HCT116 (cell line): Measurements from ENCODE around the gene CCDC57. TPM values are rescaled to one million over a fixed set of nuclear protein-coding genes. Genes with fewer than 3 reads are reported as not detected.

ENCODE experiments used
- ATAC-seq: fragments of 200-7000 bp; cut with Tn5 transposase; 2 replicates; pipeline ENCODE4 v1.9.1; 2020; ENCODE audit warnings: mild to moderate bottlenecking, moderate library complexity
- BruUV-seq: library from RNA; stranded (reverse); fragments of 400-500 nt; replicated peaks from 2 replicates; lab custom pipeline; 2021; lab: Mats Ljungman, UMichigan
- CTCF ChIA-PET: fragments of 300-600 bp; sonication (Branson Sonifier 250); formaldehyde crosslinking; loops from one replicate; lab custom pipeline; 2021; ENCODE audit warnings: antibody characterized with exemption; lab: Charles Lee
- POLR2A ChIA-PET: fragments of 300-600, 350-600 bp; sonication (Branson Sonifier 250); formaldehyde crosslinking; loops from one replicate; lab custom pipeline; 2021; ENCODE audit warnings: antibody characterized with exemption; lab: Charles Lee
- RAD21 ChIA-PET, 2 experiments: fragments of 300-600 bp; sonication (Branson Sonifier 250); formaldehyde crosslinking; loops; one replicate each; lab custom pipeline; 2023; ENCODE audit warnings: low total read pairs in 2 of 2; ENCODE audit not compliant: uncharacterized antibody in 2 of 2, unreplicated experiment in 2 of 2, low non-redundant PET in 1 of 2; lab: Charles Lee
- DNase-seq: peaks from one replicate; pipeline ENCODE4 v3.0.0-alpha.2; 2010; ENCODE audit warnings: low read depth, low spot score
- H2AFZ ChIP-seq: fragments of 200-600 bp; shearing (Covaris generic), sonication (generic); 2 replicates; pipeline ENCODE4 v1.6.1; 2017; ENCODE audit warnings: low read depth, mixed run types, mixed read lengths, antibody characterized with exemption, low read length; ENCODE audit not compliant: poor library complexity, severe bottlenecking
- H3K27ac ChIP-seq: 2 replicates; pipeline ENCODE4 v1.5.1; 2012; ENCODE audit warnings: low read depth, low read length
- H3K27me3 ChIP-seq: fragments of 200-600 bp; sonication (generic); 2 replicates; pipeline ENCODE4 v1.6.1; 2016; ENCODE audit warnings: mixed run types, low read length, mixed read lengths; ENCODE audit not compliant: insufficient read depth
- H3K36me3 ChIP-seq, 2 experiments: fragments of 200-500 bp in 1 of 2; fragments of 200-600 bp in 1 of 2; sonication (Bioruptor generic) in 1 of 2; sonication (generic) in 1 of 2; 2 replicates each; pipeline versions ENCODE4 v1.5.1 to v1.6.1; 2014 to 2016; ENCODE audit warnings: low read length in 2 of 2, inconsistent platforms in 1 of 2, mixed read lengths in 1 of 2, mixed run types in 1 of 2; ENCODE audit not compliant: insufficient read depth in 2 of 2, control insufficient read depth in 1 of 2
- H3K4me1 ChIP-seq, 2 experiments: fragments of 200-600 bp in 1 of 2; sonication (generic) in 1 of 2; 2 replicates each; pipeline versions ENCODE4 v1.5.1 to v1.6.1; 2012 to 2017; ENCODE audit warnings: low read length in 2 of 2, inconsistent platforms in 1 of 2, mild to moderate bottlenecking in 1 of 2, mixed read lengths in 1 of 2, mixed run types in 1 of 2, moderate library complexity in 1 of 2; ENCODE audit not compliant: insufficient read depth in 2 of 2, control insufficient read depth in 1 of 2
- H3K4me2 ChIP-seq: fragments of 200-600 bp; sonication (generic); 2 replicates; pipeline ENCODE4 v1.6.1; 2017; ENCODE audit warnings: mixed run types, low read length, mixed read lengths
- H3K4me3 ChIP-seq, 2 experiments: fragments of 200-600 bp in 1 of 2; sonication (generic) in 1 of 2; replicated peaks in 1 of 2; 2 replicates each; pipeline ENCODE4 v1.5.1; 2011 to 2016; ENCODE audit warnings: low read length in 2 of 2, control low read depth in 1 of 2, low read depth in 1 of 2, mild to moderate bottlenecking in 1 of 2, mixed read lengths in 1 of 2, mixed run types in 1 of 2
- H3K79me2 ChIP-seq: fragments of 200-600 bp; sonication (generic); 2 replicates; pipeline ENCODE4 v1.6.1; 2017; ENCODE audit warnings: mild to moderate bottlenecking, mixed run types, low read length, moderate library complexity, mixed read lengths; ENCODE audit not compliant: insufficient read depth
- H3K9ac ChIP-seq: fragments of 200-600 bp; sonication (generic); 2 replicates; pipeline ENCODE4 v1.6.1; 2016; ENCODE audit warnings: low read length, mixed read lengths
- H3K9me2 ChIP-seq: fragments of 200-600 bp; sonication (generic), shearing (Covaris generic); 2 replicates; pipeline ENCODE4 v1.6.1; 2017; ENCODE audit warnings: mixed run types, mild to moderate bottlenecking, moderate library complexity; ENCODE audit not compliant: insufficient read depth
- H3K9me3 ChIP-seq, 2 experiments: fragments of 200-500 bp in 1 of 2; fragments of 200-600 bp in 1 of 2; sonication (Bioruptor generic) in 1 of 2; sonication (generic) in 1 of 2; 2 replicates each; pipeline ENCODE4 v1.6.1; 2014 to 2017; ENCODE audit warnings: low read length in 2 of 2, mixed read lengths in 2 of 2, inconsistent platforms in 1 of 2, low read depth in 1 of 2, mild to moderate bottlenecking in 1 of 2, mixed run types in 1 of 2, moderate library complexity in 1 of 2; ENCODE audit not compliant: control insufficient read depth in 1 of 2, insufficient read depth in 1 of 2
- H4K20me1 ChIP-seq: fragments of 200-600 bp; sonication (generic), shearing (Covaris generic); 2 replicates; pipeline ENCODE4 v1.6.1; 2017; ENCODE audit warnings: mixed run types, mild to moderate bottlenecking, moderate library complexity; ENCODE audit not compliant: insufficient read depth
- CBX3 ChIP-seq: IDR thresholded peaks from 2 replicates; pipeline ENCODE4 v1.6.1; 2012; ENCODE audit warnings: low read depth
- CEBPB ChIP-seq: IDR thresholded peaks from 2 replicates; pipeline ENCODE4 v1.6.1; 2012; ENCODE audit warnings: low read depth
- EGR1 ChIP-seq: IDR thresholded peaks from 2 replicates; pipeline ENCODE4 v1.6.1; 2012; ENCODE audit warnings: low read depth
- ELF1 ChIP-seq: IDR thresholded peaks from 2 replicates; pipeline ENCODE4 v1.6.1; 2012; ENCODE audit warnings: low read depth, borderline replicate concordance
- EZH2 ChIP-seq: fragments of 200-600 bp; sonication (generic); IDR thresholded peaks from 2 replicates; pipeline ENCODE4 v1.6.1; 2017; ENCODE audit warnings: antibody characterized with exemption, mixed run types
- EZH2phosphoT487 ChIP-seq: fragments of 200-600 bp; IDR thresholded peaks from 2 replicates; pipeline ENCODE4 v1.6.1; 2018; ENCODE audit warnings: antibody characterized with exemption, borderline replicate concordance
- FOSL1 ChIP-seq: IDR thresholded peaks from 2 replicates; pipeline ENCODE4 v1.6.1; 2012; ENCODE audit warnings: low read depth
- MAX ChIP-seq: IDR thresholded peaks from 2 replicates; pipeline ENCODE4 v1.6.1; 2012
- POLR2A ChIP-seq: IDR thresholded peaks from 2 replicates; pipeline ENCODE4 v1.7.0; 2011; ENCODE audit warnings: borderline replicate concordance; ENCODE audit not compliant: insufficient read depth, insufficient read length; ENCODE audit errors: extremely low read depth
- POLR2AphosphoS5 ChIP-seq: IDR thresholded peaks from 2 replicates; pipeline ENCODE4 v1.6.1; 2011; ENCODE audit warnings: mild to moderate bottlenecking, low read depth, low read length, moderate library complexity
- REST ChIP-seq: IDR thresholded peaks from 2 replicates; pipeline ENCODE4 v1.6.1; 2012; ENCODE audit warnings: low read depth
- SIN3A ChIP-seq: IDR thresholded peaks from 2 replicates; pipeline ENCODE4 v1.6.1; 2012; ENCODE audit warnings: low read depth
- TCF7L2 ChIP-seq: IDR thresholded peaks from 2 replicates; pipeline ENCODE4 v1.7.0; 2011; ENCODE audit warnings: borderline replicate concordance, inconsistent platforms; ENCODE audit not compliant: insufficient read depth, insufficient read length; ENCODE audit errors: extremely low read depth
- ZFX ChIP-seq: fragments of 450-650 bp; IDR thresholded peaks from 2 replicates; pipeline ENCODE4 v1.6.1; 2017
- ZNF274 ChIP-seq: fragments of 200-500 bp; sonication (Bioruptor generic); IDR thresholded peaks from 2 replicates; pipeline ENCODE4 v1.6.1; 2014; ENCODE audit warnings: mild to moderate bottlenecking, low read depth, low read length, inconsistent platforms
- intact Hi-C: fragments of 100-400 bp; cut with micrococcal nuclease; formaldehyde crosslinking; loops from 2 replicates; pipeline ENCODE4 v1.10.0; 2022
- total RNA-seq: library from RNA; stranded (reverse); gene quantifications from one replicate; pipeline ENCODE4 v1.2.1, GENCODE V29; 2021; ENCODE audit not compliant: unreplicated experiment
- TF ChIP-seq, protein P1 (sequence below), 3 experiments: fragments of 200-600 bp in 1 of 3; sonication (generic) in 1 of 3; IDR thresholded peaks in 2 of 3; conservative IDR thresholded peaks in 1 of 3; 2 replicates each; pipeline ENCODE4 v1.5.1; 2012 to 2017; ENCODE audit warnings: low read depth in 2 of 3, low read length in 2 of 3, antibody characterized with exemption in 1 of 3, borderline replicate concordance in 1 of 3, control low read depth in 1 of 3, mild to moderate bottlenecking in 1 of 3, mixed read lengths in 1 of 3, mixed run types in 1 of 3, moderate library complexity in 1 of 3; ENCODE audit not compliant: insufficient read depth in 1 of 3
- TF ChIP-seq, protein P2 (sequence below): IDR thresholded peaks from 2 replicates; pipeline ENCODE4 v1.6.1; 2012

CCDC57 gene
- total RNA-seq, 1 experiment from 2014 or later = 143 TPM

GRCh38 chr17:82127704-82128103 lies 84.9 kb downstream of the CCDC57 start:
- Histone ChIP-seq H3K4me1 (no peaks in the 10 kb centered on the region), H3K4me2 (no peak overlapping the region), H3K4me3 (no peak overlapping the region), H2AFZ (no peak overlapping the region), H3K27me3 (no peaks in the 10 kb centered on the region)
- intact Hi-C loops = no loop called here
- DNase-seq (no peak), ATAC-seq (no peak)
- BruUV-seq = no TSS peak
- TF ChIP-seq MAX = no peak
- TF ChIP-seq, all 23 proteins: peak for 0
- H4K20me1 ChIP-seq = no peaks in the 10 kb centered on the region
- ChIA-PET CTCF (no interaction called here), POLR2A (no interaction called here), RAD21 (no interaction called here)
- no peak overlapping the region for H3K9ac ChIP-seq
- H3K9me2 ChIP-seq = no peaks in the 10 kb centered on the region
- H3K9me3 ChIP-seq = no peaks in the 10 kb centered on the region
- no peak overlapping the region for H3K27ac ChIP-seq
- H3K79me2 ChIP-seq = no peaks in the 10 kb centered on the region
- H3K36me3 ChIP-seq = no peaks in the 10 kb centered on the region

- no peak overlapping the region for H3K4me2 ChIP-seq
- ChIA-PET RAD21 (no interaction called here), POLR2A (no interaction called here), CTCF (no interaction called here)
- intact Hi-C loops = no loop called here
- H3K4me1 ChIP-seq = no peaks in the 10 kb centered on the region
- ATAC-seq = no peak
- no peaks in the 10 kb centered on the region for H3K79me2 ChIP-seq
- no peak overlapping the region for H3K27ac ChIP-seq
- no peaks in the 10 kb centered on the region for H3K36me3 ChIP-seq
- H4K20me1 ChIP-seq = no peaks in the 10 kb centered on the region
- no TSS peak for BruUV-seq
- DNase-seq = no peak
- H3K9ac ChIP-seq = no peak overlapping the region
- no peak overlapping the region for H3K4me3 ChIP-seq
- H2AFZ ChIP-seq = no peak overlapping the region
- H3K9me2 ChIP-seq = no peaks in the 10 kb centered on the region
- H3K9me3 ChIP-seq = no peaks in the 10 kb centered on the region
- no peaks in the 10 kb centered on the region for H3K27me3 ChIP-seq
- TF ChIP-seq REST = no peak
- no peak for TF ChIP-seq FOSL1
- TF ChIP-seq, protein P1, sequence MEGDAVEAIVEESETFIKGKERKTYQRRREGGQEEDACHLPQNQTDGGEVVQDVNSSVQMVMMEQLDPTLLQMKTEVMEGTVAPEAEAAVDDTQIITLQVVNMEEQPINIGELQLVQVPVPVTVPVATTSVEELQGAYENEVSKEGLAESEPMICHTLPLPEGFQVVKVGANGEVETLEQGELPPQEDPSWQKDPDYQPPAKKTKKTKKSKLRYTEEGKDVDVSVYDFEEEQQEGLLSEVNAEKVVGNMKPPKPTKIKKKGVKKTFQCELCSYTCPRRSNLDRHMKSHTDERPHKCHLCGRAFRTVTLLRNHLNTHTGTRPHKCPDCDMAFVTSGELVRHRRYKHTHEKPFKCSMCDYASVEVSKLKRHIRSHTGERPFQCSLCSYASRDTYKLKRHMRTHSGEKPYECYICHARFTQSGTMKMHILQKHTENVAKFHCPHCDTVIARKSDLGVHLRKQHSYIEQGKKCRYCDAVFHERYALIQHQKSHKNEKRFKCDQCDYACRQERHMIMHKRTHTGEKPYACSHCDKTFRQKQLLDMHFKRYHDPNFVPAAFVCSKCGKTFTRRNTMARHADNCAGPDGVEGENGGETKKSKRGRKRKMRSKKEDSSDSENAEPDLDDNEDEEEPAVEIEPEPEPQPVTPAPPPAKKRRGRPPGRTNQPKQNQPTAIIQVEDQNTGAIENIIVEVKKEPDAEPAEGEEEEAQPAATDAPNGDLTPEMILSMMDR (IDR thresholded peaks at IDR 0.05 in 2 of 3, conservative IDR thresholded peaks at IDR 0.05 in 1 of 3; ENCODE audit: borderline replicate concordance in 1 of 3, insufficient read depth in 1 of 3, low read depth in 2 of 3, low read length in 2 of 3) = no peak
- TF ChIP-seq EZH2 = no peak
- no peak for TF ChIP-seq CEBPB
- no peak for TF ChIP-seq EZH2phosphoT487
- TF ChIP-seq MAX = no peak
- no peak for TF ChIP-seq EGR1
- TF ChIP-seq ZFX = no peak
- TF ChIP-seq POLR2AphosphoS5 = no peak
- TF ChIP-seq POLR2A = no peak
- TF ChIP-seq ELF1 = no peak
- TF ChIP-seq TCF7L2 = no peak
- TF ChIP-seq SIN3A = no peak
- TF ChIP-seq ZNF274 = no peak
- TF ChIP-seq, protein P2, sequence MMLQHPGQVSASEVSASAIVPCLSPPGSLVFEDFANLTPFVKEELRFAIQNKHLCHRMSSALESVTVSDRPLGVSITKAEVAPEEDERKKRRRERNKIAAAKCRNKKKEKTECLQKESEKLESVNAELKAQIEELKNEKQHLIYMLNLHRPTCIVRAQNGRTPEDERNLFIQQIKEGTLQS = no peak
- no peak for TF ChIP-seq CBX3
Measured at GRCh38 chr17:82127315-82127595, 85.4 kb downstream of the CCDC57 start.
